HG02840 (cell line): Measurements from ENCODE around the gene DEUP1.
"Not testable (repeated sequence)": the region's sequence is repeated elsewhere in the genome, so short reads cannot be mapped to it uniquely, and the experiment has no call there.

Experiments
- ATAC-seq: cut with Tn5 transposase; IDR thresholded peaks from one replicate; pipeline ENCODE4 v1.9.1; 2021; ENCODE audit warnings: mild to moderate bottlenecking, moderate library complexity, moderate number of reproducible peaks; ENCODE audit not compliant: unreplicated experiment, low FRiP score

The DEUP1 gene

GRCh38 chr11:93350835-93351234, 20.3 kb downstream of the DEUP1 start:
- no peak for ATAC-seq

GRCh38 chr11:93359396-93359795, 28.9 kb downstream of the DEUP1 start:
- no peak for ATAC-seq

GRCh38 chr11:93361435-93361834, 30.9 kb downstream of the DEUP1 start:
- ATAC-seq, result no peak

GRCh38 chr11:93368022-93368421, 37.5 kb downstream of the DEUP1 start:
- ATAC-seq, result no peak

- no peak for ATAC-seq
These were observed 39.7 kb downstream of the DEUP1 start for GRCh38 chr11:93370260-93370659.

- ATAC-seq, result no peak
These were observed 59.2 kb downstream of the DEUP1 start for GRCh38 chr11:93389737-93390136.

GRCh38 chr11:93392867-93393266, 62.3 kb downstream of the DEUP1 start:
- no peak for ATAC-seq

GRCh38 chr11:93393386-93393785, 62.8 kb downstream of the DEUP1 start:
- no peak for ATAC-seq

GRCh38 chr11:93394488-93394887, 63.9 kb downstream of the DEUP1 start:
- no peak for ATAC-seq

GRCh38 chr11:93396316-93396715, 65.8 kb downstream of the DEUP1 start:
- ATAC-seq, result no peak

GRCh38 chr11:93403930-93404329, 73.4 kb downstream of the DEUP1 start:
- no peak for ATAC-seq

- ATAC-seq, result no peak
These were observed 77.3 kb downstream of the DEUP1 start for GRCh38 chr11:93407777-93408401.

GRCh38 chr11:93410441-93410840, 79.9 kb downstream of the DEUP1 start:
- no peak for ATAC-seq

- no peak for ATAC-seq
These were observed 81.2 kb downstream of the DEUP1 start for GRCh38 chr11:93411705-93412104.

GRCh38 chr11:93432247-93432646, 101.7 kb downstream of the DEUP1 start:
- no peak for ATAC-seq

GRCh38 chr11:93443232-93443631, 112.7 kb downstream of the DEUP1 start:
- not testable (repeated sequence) for ATAC-seq

GRCh38 chr11:93444617-93445073, 114.1 kb downstream of the DEUP1 start:
- no peak for ATAC-seq

- ATAC-seq, result no peak
These were observed 127.7 kb downstream of the DEUP1 start for GRCh38 chr11:93458286-93458685.

GRCh38 chr11:93463666-93464065, 133.1 kb downstream of the DEUP1 start:
- not testable (repeated sequence) for ATAC-seq

GRCh38 chr11:93464927-93465540, 134.5 kb downstream of the DEUP1 start:
- ATAC-seq, result no peak

- ATAC-seq, result no peak
These were observed 136.5 kb downstream of the DEUP1 start for GRCh38 chr11:93467054-93467453.

- no peak for ATAC-seq
These were observed 137.7 kb downstream of the DEUP1 start for GRCh38 chr11:93468290-93468689.
